VCaP (cell line): ENCODE results near the gene PAPSS2.
"Not testable (repeated sequence)": the region's sequence is repeated elsewhere in the genome, so short reads cannot be mapped to it uniquely, and the experiment has no call there.

Experiments
- H3K27ac ChIP-seq: fragments of 450-650 bp; 2 replicates; pipeline ENCODE4 v1.5.1; 2017
- CTCF ChIP-seq: fragments of 450-650 bp; conservative IDR thresholded peaks from 2 replicates; pipeline ENCODE4 v1.5.1; 2017; ENCODE audit warnings: mild to moderate bottlenecking, moderate library complexity

The PAPSS2 gene

GRCh38 chr10:87744606-87745005, 84.9 kb downstream of the PAPSS2 start:
- no peak for TF ChIP-seq CTCF
- H3K27ac ChIP-seq: no peak overlapping the region

GRCh38 chr10:87746911-87747310, 87.2 kb downstream of the PAPSS2 start:
- no peak for TF ChIP-seq CTCF

GRCh38 chr10:87748244-87748643, 88.6 kb downstream of the PAPSS2 start:
- not testable (repeated sequence) for H3K27ac ChIP-seq

More at GRCh38 chr10:87746911-87747310, 87.2 kb downstream of the PAPSS2 start:
- no peak overlapping the region for H3K27ac ChIP-seq

- no peak overlapping the region for H3K27ac ChIP-seq
Measured at GRCh38 chr10:87750001-87750671, 90.5 kb downstream of the PAPSS2 start.

GRCh38 chr10:87750817-87751216, 91.1 kb downstream of the PAPSS2 start:
- no peak for TF ChIP-seq CTCF
- no peak overlapping the region for H3K27ac ChIP-seq

More at GRCh38 chr10:87750001-87750671, 90.5 kb downstream of the PAPSS2 start:
- TF ChIP-seq CTCF: no peak

- TF ChIP-seq CTCF: no peak
- no peak overlapping the region for H3K27ac ChIP-seq
Measured at GRCh38 chr10:87751274-87751673, 91.6 kb downstream of the PAPSS2 start.

GRCh38 chr10:87752566-87752965, 92.9 kb downstream of the PAPSS2 start:
- TF ChIP-seq CTCF: no peak
- no peak overlapping the region for H3K27ac ChIP-seq

GRCh38 chr10:87753995-87754866, 94.6 kb downstream of the PAPSS2 start:
- no peak for TF ChIP-seq CTCF
- no peak overlapping the region for H3K27ac ChIP-seq
